SK-N-SH (cell line): ENCODE measurements around the gene MAOA.

Source experiments
- CTCF ChIP-seq: fragments of 200-600 bp; sonication (generic); IDR thresholded peaks from 2 replicates; pipeline ENCODE4 v1.6.1; 2017; ENCODE audit warnings: antibody characterized with exemption, mild to moderate bottlenecking, moderate library complexity
- NFIC ChIP-seq: IDR thresholded peaks from 2 replicates; pipeline ENCODE4 v1.4.0; 2012; ENCODE audit warnings: borderline replicate concordance
- RXRA ChIP-seq: IDR thresholded peaks from 2 replicates; pipeline ENCODE4 v1.4.0; 2012; ENCODE audit warnings: low read depth, mild to moderate bottlenecking, borderline replicate concordance
- SIN3A ChIP-seq: IDR thresholded peaks from 2 replicates; pipeline ENCODE4 v1.6.1; 2012; ENCODE audit warnings: low read depth, mild to moderate bottlenecking, low read length, moderate library complexity, borderline replicate concordance
- TEAD4 ChIP-seq: IDR thresholded peaks from 2 replicates; pipeline ENCODE4 v1.4.0; 2012; ENCODE audit warnings: mild to moderate bottlenecking, borderline replicate concordance; ENCODE audit not compliant: insufficient read depth

- no peak for TF ChIP-seq CTCF
- TF ChIP-seq TEAD4: no peak
- no peak for TF ChIP-seq RXRA
- TF ChIP-seq SIN3A: no peak
- TF ChIP-seq NFIC: no peak
These were observed 72.9 kb downstream of the MAOA start for GRCh38 chrX:43728966-43729365.
